Left lung (tissue), 10 donors: ENCODE measurements around the gene MARF1. TPM values are rescaled to one million over a fixed set of nuclear protein-coding genes. Genes with fewer than 3 reads are reported as not detected.
A peak's percentile ranks its signal among the peaks of the same experiment; 100 is the strongest.

Source experiments
- ATAC-seq: fragments of 200-7000 bp; cut with Tn5 transposase; one replicate; pipeline ENCODE4 v1.9.1; 2020; ENCODE audit warnings: moderate library complexity
- DNase-seq, 4 donors: peaks; one replicate each; pipeline ENCODE4 v3.0.0-alpha.2; 2013 to 2020
- H3K27ac ChIP-seq, 2 donors: fragments of 200-600 bp; sonication (generic) in 1 of 2; one replicate each; pipeline versions ENCODE4 v1.5.0 to v1.8.0; 2020 to 2021
- H3K27me3 ChIP-seq, 2 donors: fragments of 200-600 bp; sonication (generic) in 1 of 2; one replicate each; pipeline versions ENCODE4 v1.5.0 to v1.8.0; 2020 to 2021
- H3K36me3 ChIP-seq, 2 donors: fragments of 200-600 bp; sonication (generic) in 1 of 2; one replicate each; pipeline versions ENCODE4 v1.5.0 to v1.8.0; 2020 to 2021
- H3K4me1 ChIP-seq, 2 donors: fragments of 200-600 bp; one replicate each; pipeline ENCODE4 v1.8.0; 2021
- H3K4me3 ChIP-seq, 2 donors: fragments of 200-600 bp; sonication (generic) in 1 of 2; one replicate each; pipeline versions ENCODE4 v1.5.0 to v1.8.0; 2020 to 2021; ENCODE audit warnings: mild to moderate bottlenecking in 1 of 2
- H3K9me3 ChIP-seq, 2 donors: fragments of 200-600 bp; sonication (generic) in 1 of 2; one replicate each; pipeline versions ENCODE4 v1.5.0 to v1.8.0; 2020 to 2021
- intact Hi-C, 2 donors: fragments of 100-400 bp; cut with DNase I; formaldehyde crosslinking; loops; one replicate each; pipeline versions ENCODE4 v1.11.2 to v1.14.2; 2022
- polyA plus RNA-seq, 6 donors: library from polyadenylated mRNA; unstranded; fragments of 120-200 nt; gene quantifications; one replicate each; pipeline ENCODE4 v1.2.1, GENCODE V29; 2013; ENCODE audit not compliant: insufficient read length in 6 of 6
- total RNA-seq, 2 donors: library from RNA; stranded (reverse); fragmentation: NEBNext Ultra II Directional; extraction: Animal tissue kit (Norgen Biotek cat#: 25700); gene quantifications; one replicate each; pipeline ENCODE4 v1.2.1, GENCODE V29; 2021
- TF ChIP-seq, protein P1 (sequence below), 2 donors: fragments of 200-600 bp; sonication (generic) in 1 of 2; IDR thresholded peaks; one replicate each; pipeline versions ENCODE4 v1.5.0 to v1.8.0; 2021; ENCODE audit warnings: antibody characterized with exemption in 2 of 2
- donor health status: DM: no; HTN: yes; CAD: no.
- donor health status: DM: no; HTN: no; CAD: no.

Gene MARF1
- total and polyA plus RNA-seq, 8 donors = 60.1 to 86.1 (median 71.0) TPM

DNA sequence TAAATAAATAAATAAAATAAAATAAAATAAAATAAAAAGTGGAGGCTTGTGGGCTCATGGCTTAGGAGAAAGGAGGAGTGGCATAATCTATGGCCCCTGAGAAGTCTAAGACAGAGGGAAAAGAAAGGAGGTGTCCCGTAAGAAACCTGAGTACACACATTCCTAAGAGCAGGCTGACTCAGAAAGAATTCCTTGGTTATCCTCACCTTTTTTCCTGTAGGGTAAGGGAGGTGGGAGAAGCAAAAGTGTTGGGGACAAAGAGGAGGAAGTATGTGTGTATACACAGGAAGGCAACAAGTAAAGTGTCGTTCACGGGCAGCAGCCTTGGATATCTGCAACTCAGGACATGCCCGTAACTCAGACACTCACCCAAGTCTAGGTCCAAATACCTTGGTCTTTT is 29.3 kb downstream of the MARF1 start:
- TF ChIP-seq, protein P1, sequence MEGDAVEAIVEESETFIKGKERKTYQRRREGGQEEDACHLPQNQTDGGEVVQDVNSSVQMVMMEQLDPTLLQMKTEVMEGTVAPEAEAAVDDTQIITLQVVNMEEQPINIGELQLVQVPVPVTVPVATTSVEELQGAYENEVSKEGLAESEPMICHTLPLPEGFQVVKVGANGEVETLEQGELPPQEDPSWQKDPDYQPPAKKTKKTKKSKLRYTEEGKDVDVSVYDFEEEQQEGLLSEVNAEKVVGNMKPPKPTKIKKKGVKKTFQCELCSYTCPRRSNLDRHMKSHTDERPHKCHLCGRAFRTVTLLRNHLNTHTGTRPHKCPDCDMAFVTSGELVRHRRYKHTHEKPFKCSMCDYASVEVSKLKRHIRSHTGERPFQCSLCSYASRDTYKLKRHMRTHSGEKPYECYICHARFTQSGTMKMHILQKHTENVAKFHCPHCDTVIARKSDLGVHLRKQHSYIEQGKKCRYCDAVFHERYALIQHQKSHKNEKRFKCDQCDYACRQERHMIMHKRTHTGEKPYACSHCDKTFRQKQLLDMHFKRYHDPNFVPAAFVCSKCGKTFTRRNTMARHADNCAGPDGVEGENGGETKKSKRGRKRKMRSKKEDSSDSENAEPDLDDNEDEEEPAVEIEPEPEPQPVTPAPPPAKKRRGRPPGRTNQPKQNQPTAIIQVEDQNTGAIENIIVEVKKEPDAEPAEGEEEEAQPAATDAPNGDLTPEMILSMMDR (IDR thresholded peaks at IDR 0.05) = no peak
- Histone ChIP-seq H3K27ac (no peak overlapping the region), H3K4me1 (no peaks in the 10 kb centered on the region), H3K27me3 (no peaks in the 10 kb centered on the region), H3K36me3 (peaks cover 0 to 100% of the 10 kb centered on the region in 2 donors), H3K4me3 (no peak overlapping the region), H3K9me3 (no peaks in the 10 kb centered on the region)
- no peak for DNase-seq
- ATAC-seq = no peak
- intact Hi-C loops = no loop called here

DNA sequence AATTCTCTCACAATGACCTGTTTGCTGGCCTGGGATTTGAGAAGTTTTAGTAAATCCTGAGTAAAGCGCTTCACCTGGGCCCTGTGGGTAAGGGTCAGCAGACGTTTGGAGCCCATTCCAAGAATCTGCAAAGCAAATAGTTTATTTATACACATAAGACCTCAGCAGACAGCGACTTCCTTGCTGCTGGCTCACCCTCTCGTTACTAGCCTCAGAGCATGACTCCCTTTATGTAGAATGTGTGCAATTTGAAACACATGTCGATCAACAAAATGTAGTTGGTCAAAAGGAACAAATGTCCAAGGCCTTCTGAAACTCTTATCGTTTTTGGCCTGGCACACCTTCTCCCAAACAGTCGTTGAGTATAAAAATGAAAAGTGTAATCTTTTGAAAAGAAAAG is 31.3 kb downstream of the MARF1 start:
- no peaks in the 10 kb centered on the region for H3K9me3 ChIP-seq
- TF ChIP-seq, protein P1 (IDR thresholded peaks at IDR 0.05) = no peak
- ATAC-seq (no peak), DNase-seq (no peak)
- no peak overlapping the region for H3K27ac ChIP-seq
- H3K4me3 ChIP-seq = no peak overlapping the region
- H3K4me1 ChIP-seq = peaks cover 0 to 13% of the 10 kb centered on the region in 2 donors
- no peaks in the 10 kb centered on the region for H3K27me3 ChIP-seq
- intact Hi-C loops = no loop called here
- peaks cover 0 to 100% of the 10 kb centered on the region in 2 donors for H3K36me3 ChIP-seq

DNA sequence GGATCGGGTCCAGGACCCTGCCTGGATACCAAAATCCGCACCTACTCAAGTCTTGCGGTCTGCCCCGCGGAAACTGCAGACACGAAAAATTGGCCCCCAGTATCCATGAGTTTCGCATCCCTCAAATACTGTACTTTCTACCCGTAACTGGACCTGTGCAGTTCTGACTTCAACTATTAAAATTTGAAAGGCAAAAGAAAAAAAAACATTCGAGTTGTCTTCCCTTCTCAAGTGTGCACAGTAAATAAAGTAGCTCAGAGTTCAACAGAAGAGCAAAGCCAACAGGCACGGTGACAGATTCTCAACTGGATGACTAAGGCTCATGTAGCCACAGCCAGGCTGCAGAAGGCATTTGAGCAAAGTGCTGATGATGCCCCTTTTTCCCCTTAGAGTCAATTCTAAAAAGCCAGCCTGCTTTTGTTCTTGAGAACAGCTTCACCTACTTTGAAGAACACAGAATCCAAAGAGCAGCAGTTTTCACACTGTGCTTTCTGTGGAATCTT is 32.5 kb downstream of the MARF1 start:
- H3K9me3 ChIP-seq = no peaks in the 10 kb centered on the region
- intact Hi-C loops = no loop called here
- peaks cover 0 to 100% of the 10 kb centered on the region in 2 donors for H3K36me3 ChIP-seq
- ATAC-seq (no peak), DNase-seq (no peak)
- H3K27ac ChIP-seq = no peak overlapping the region
- no peaks in the 10 kb centered on the region for H3K27me3 ChIP-seq
- TF ChIP-seq, protein P1 (IDR thresholded peaks at IDR 0.05) = no peak
- peaks cover 0 to 16% of the 10 kb centered on the region in 2 donors for H3K4me1 ChIP-seq
- no peak overlapping the region for H3K4me3 ChIP-seq

DNA sequence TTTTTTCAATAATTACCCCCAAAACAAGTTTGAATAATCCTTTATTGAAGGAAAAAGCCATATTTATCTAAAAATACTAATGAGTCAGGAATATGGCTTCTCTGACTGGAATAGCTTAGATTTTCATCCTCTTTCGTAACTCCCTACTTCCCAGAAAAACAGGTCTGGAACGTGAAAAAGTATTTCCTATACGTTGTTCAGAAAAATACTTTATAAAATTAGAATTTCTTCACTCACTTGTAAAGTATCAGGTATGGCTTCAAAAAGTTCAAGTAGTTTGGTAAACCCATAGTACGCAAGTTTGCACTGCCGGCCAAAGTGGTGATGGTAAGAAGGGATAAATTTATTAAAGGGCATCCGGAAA is 33.7 kb downstream of the MARF1 start:
- TF ChIP-seq, protein P1 (IDR thresholded peaks at IDR 0.05) = no peak
- ATAC-seq (no peak), DNase-seq (no peak)
- Histone ChIP-seq H3K36me3 (peaks cover 0 to 100% of the 10 kb centered on the region in 2 donors), H3K4me1 (peaks cover 0 to 16% of the 10 kb centered on the region in 2 donors), H3K4me3 (no peak overlapping the region), H3K27me3 (no peaks in the 10 kb centered on the region), H3K9me3 (no peaks in the 10 kb centered on the region), H3K27ac (no peak overlapping the region)
- intact Hi-C loops = no loop called here

DNA sequence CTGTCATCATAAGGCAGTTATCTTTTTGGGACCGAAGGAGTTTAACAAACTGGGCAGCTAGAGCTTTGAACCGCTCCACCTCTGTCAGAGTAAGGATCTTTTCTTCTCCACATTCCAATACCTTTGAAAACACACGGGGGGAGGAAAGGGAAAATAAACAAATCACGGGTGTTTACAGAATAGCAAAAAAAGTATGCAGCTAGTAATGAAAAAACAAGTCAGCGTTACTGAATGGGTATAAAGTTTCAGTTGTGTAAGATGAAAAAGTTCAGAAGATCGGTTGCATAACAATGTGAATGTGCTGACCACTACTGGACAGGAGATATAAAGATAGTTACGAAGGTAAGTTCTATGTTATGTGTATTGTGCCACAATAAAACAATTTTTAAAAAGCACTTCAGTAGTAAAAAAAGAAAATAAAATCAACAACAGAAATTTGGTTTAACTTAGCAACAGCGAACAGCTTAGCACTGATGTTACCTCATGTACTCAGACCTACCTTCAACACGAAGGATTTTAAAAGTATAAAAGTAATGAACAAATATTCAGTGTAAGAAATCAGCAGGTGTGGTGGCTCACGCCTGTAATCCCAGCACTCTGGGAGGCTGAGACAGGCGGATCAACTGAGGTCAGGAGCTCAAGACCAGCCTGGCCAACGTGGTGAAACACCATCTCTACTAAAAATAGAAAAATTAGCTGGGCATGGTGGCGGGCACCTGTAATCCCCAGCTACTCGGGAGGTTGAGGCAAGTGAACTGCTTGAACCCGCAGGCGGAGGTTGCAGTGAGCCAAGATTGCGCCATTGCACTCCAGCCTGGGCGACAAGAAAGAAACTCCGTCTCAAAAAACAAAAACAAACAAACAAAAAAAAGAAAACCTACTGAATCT is 34.3 kb downstream of the MARF1 start:
- Histone ChIP-seq H3K27ac (peak overlapping the region in 1 of 2 donors; percentile 57), H3K36me3 (peaks cover 0 to 100% of the 10 kb centered on the region in 2 donors), H3K4me3 (no peak overlapping the region), H3K4me1 (peaks cover 0 to 16% of the 10 kb centered on the region in 2 donors), H3K27me3 (no peaks in the 10 kb centered on the region), H3K9me3 (no peaks in the 10 kb centered on the region)
- intact Hi-C loops = no loop called here
- TF ChIP-seq, protein P1 (IDR thresholded peaks at IDR 0.05) = no peak
- no peak for ATAC-seq
- DNase-seq = peak in 1 of 4 donors; percentile 20
